Breast epithelium (tissue), 3 donors: ENCODE data around the gene CHAC2.

ENCODE experiments used
- POLR2A ChIP-seq: fragments of 450-650 bp; IDR thresholded peaks from one replicate; pipeline ENCODE4 v1.6.1; 2016; ENCODE audit warnings: antibody characterized with exemption, mild to moderate bottlenecking, moderate library complexity
- POLR2AphosphoS5 ChIP-seq, 3 donors: sonication (generic); formaldehyde crosslinking; IDR thresholded peaks; one replicate each; pipeline ENCODE4 v1.6.1; 2017; ENCODE audit warnings: antibody characterized with exemption in 3 of 3
- TF ChIP-seq, protein P1 (sequence below), 3 donors: fragments of 450-650 bp; IDR thresholded peaks; one replicate each; pipeline ENCODE4 v1.5.1; 2016 to 2017; ENCODE audit warnings: antibody characterized with exemption in 3 of 3, mild to moderate bottlenecking in 3 of 3, moderate library complexity in 3 of 3

DNA sequence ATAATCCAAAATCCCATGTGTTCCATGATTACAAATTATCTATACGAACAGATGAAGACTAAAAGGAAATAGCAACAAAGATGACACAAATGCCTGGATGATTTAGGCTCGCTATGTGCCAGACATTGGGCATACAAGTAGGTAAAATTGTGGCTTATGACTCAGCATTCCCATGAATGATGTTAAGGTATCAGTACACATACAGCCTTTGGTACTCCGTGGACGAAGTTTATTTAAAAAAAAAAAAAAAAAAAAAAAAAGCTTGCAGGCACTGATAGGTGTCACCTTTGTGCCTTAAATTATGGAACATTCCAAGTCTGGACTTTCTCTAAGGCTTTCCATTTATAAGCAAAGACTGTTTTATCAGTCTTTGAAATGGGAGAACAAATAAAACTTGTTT lies 2.7 kb downstream of the CHAC2 start:
- TF ChIP-seq, protein P1, sequence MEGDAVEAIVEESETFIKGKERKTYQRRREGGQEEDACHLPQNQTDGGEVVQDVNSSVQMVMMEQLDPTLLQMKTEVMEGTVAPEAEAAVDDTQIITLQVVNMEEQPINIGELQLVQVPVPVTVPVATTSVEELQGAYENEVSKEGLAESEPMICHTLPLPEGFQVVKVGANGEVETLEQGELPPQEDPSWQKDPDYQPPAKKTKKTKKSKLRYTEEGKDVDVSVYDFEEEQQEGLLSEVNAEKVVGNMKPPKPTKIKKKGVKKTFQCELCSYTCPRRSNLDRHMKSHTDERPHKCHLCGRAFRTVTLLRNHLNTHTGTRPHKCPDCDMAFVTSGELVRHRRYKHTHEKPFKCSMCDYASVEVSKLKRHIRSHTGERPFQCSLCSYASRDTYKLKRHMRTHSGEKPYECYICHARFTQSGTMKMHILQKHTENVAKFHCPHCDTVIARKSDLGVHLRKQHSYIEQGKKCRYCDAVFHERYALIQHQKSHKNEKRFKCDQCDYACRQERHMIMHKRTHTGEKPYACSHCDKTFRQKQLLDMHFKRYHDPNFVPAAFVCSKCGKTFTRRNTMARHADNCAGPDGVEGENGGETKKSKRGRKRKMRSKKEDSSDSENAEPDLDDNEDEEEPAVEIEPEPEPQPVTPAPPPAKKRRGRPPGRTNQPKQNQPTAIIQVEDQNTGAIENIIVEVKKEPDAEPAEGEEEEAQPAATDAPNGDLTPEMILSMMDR (IDR thresholded peaks at IDR 0.05) = no peak
- TF ChIP-seq POLR2A (no peak), POLR2AphosphoS5 (IDR thresholded peaks at IDR 0.05) (no peak)
